Measurements from ENCODE around the gene SND1. TPM values are rescaled to one million over a fixed set of nuclear protein-coding genes. Genes with fewer than 3 reads are reported as not detected.

The SND1 gene
- total RNA-seq, 2 experiments from 2014 or later, result 193 to 214 TPM

- POLR2A ChIA-PET, result no interaction called here
- Mint-ChIP-seq H3K4me1 (peaks cover 13% of the 10 kb centered on the region), H3K27me3 (no peaks in the 10 kb centered on the region), H3K9me3 (ENCODE audit: low read depth) (no peaks in the 10 kb centered on the region), H3K27ac (no peak overlapping the region), H3K36me3 (ENCODE audit: low read depth) (no peaks in the 10 kb centered on the region), H3K4me3 (no peak overlapping the region)
- CTCF ChIA-PET, result interaction anchor here (0.9 kb wide), 1 partner anchor 18 kb away, joined by 3 read pairs; no protein-coding TSS in a partner anchor
- no peak for ATAC-seq
- intact Hi-C loops (cut with DNase I, micrococcal nuclease), result no loop called here
- DNase-seq, result no peak
Observed at GRCh38 chr7:128116740-128117139, 464.7 kb downstream of the SND1 start.

- H3K4me3 Mint-ChIP-seq, result no peak overlapping the region
- intact Hi-C loops (cut with DNase I, micrococcal nuclease), result no loop called here
- H3K27ac Mint-ChIP-seq, result no peak overlapping the region
- ChIA-PET POLR2A (no interaction called here), CTCF (no interaction called here)
- H3K36me3 Mint-ChIP-seq (ENCODE audit: low read depth), result no peaks in the 10 kb centered on the region
- H3K9me3 Mint-ChIP-seq (ENCODE audit: low read depth), result no peaks in the 10 kb centered on the region
- DNase-seq, result no peak
- no peaks in the 10 kb centered on the region for H3K27me3 Mint-ChIP-seq
- ATAC-seq, result no peak
- peaks cover 6% of the 10 kb centered on the region for H3K4me1 Mint-ChIP-seq
Observed at GRCh38 chr7:128117691-128118090, 465.7 kb downstream of the SND1 start.

GRCh38 chr7:128119036-128119435 lies 467.0 kb downstream of the SND1 start:
- H3K27me3 Mint-ChIP-seq, result no peaks in the 10 kb centered on the region
- H3K36me3 Mint-ChIP-seq (ENCODE audit: low read depth), result no peaks in the 10 kb centered on the region

GRCh38 chr7:128120116-128120515 lies 468.1 kb downstream of the SND1 start:
- H3K4me3 Mint-ChIP-seq, result no peak overlapping the region
- H3K36me3 Mint-ChIP-seq (ENCODE audit: low read depth), result no peaks in the 10 kb centered on the region
- POLR2A ChIA-PET, result no interaction called here
- H3K9me3 Mint-ChIP-seq (ENCODE audit: low read depth), result no peaks in the 10 kb centered on the region
- H3K4me1 Mint-ChIP-seq, result peaks cover 11% of the 10 kb centered on the region
- no peak for DNase-seq
- intact Hi-C loops (cut with DNase I, micrococcal nuclease), result no loop called here
- H3K27me3 Mint-ChIP-seq, result no peaks in the 10 kb centered on the region
- H3K27ac Mint-ChIP-seq, result no peak overlapping the region
- no peak for ATAC-seq
- CTCF ChIA-PET, result no interaction called here

More at GRCh38 chr7:128119036-128119435, 467.0 kb downstream of the SND1 start:
- Mint-ChIP-seq H3K4me1 (peaks cover 6% of the 10 kb centered on the region), H3K4me3 (no peak overlapping the region), H3K9me3 (ENCODE audit: low read depth) (no peaks in the 10 kb centered on the region), H3K27ac (no peak overlapping the region)
- DNase-seq (no peak), ATAC-seq (no peak)
- POLR2A ChIA-PET, result no interaction called here
- CTCF ChIA-PET, result no interaction called here
- intact Hi-C loops (cut with DNase I, micrococcal nuclease), result no loop called here

- H3K4me3 Mint-ChIP-seq, result no peak overlapping the region
- no peak for ATAC-seq
- H3K36me3 Mint-ChIP-seq (ENCODE audit: low read depth), result no peaks in the 10 kb centered on the region
- POLR2A ChIA-PET, result no interaction called here
- CTCF ChIA-PET, result interaction anchor here (1.0 kb wide), 1 partner anchor 10 kb away, joined by 4 read pairs; no protein-coding TSS in a partner anchor
- no peak overlapping the region for H3K27ac Mint-ChIP-seq
- H3K27me3 Mint-ChIP-seq, result no peaks in the 10 kb centered on the region
- no peak for DNase-seq
- H3K4me1 Mint-ChIP-seq, result peaks cover 12% of the 10 kb centered on the region
- H3K9me3 Mint-ChIP-seq (ENCODE audit: low read depth), result no peaks in the 10 kb centered on the region
- intact Hi-C loops (cut with DNase I, micrococcal nuclease), result no loop called here
Observed at GRCh38 chr7:128120976-128121490, 469.0 kb downstream of the SND1 start.

GRCh38 chr7:128121711-128122530 lies 469.9 kb downstream of the SND1 start:
- Mint-ChIP-seq H3K27ac (no peak overlapping the region), H3K9me3 (ENCODE audit: low read depth) (no peaks in the 10 kb centered on the region), H3K4me3 (no peak overlapping the region), H3K27me3 (no peaks in the 10 kb centered on the region), H3K4me1 (peaks cover 12% of the 10 kb centered on the region), H3K36me3 (ENCODE audit: low read depth) (no peaks in the 10 kb centered on the region)
- intact Hi-C loops (cut with DNase I, micrococcal nuclease), result no loop called here
- CTCF ChIA-PET, result interaction anchor here (1.0 kb wide), 1 partner anchor 11 kb away, joined by 4 read pairs; no protein-coding TSS in a partner anchor
- POLR2A ChIA-PET, result no interaction called here
- DNase-seq (no peak), ATAC-seq (no peak)

- Mint-ChIP-seq H3K9me3 (ENCODE audit: low read depth) (no peaks in the 10 kb centered on the region), H3K27me3 (no peaks in the 10 kb centered on the region), H3K36me3 (ENCODE audit: low read depth) (no peaks in the 10 kb centered on the region), H3K4me3 (no peak overlapping the region), H3K4me1 (peaks cover 12% of the 10 kb centered on the region), H3K27ac (no peak overlapping the region)
- DNase-seq, result no peak
- CTCF ChIA-PET, result interaction anchor here (0.6 to 1.5 kb wide), 5 partner anchors 13 to 478 kb away, joined by 3 to 6 read pairs (median 4); no protein-coding TSS in a partner anchor
- ATAC-seq, result no peak
- POLR2A ChIA-PET, result no interaction called here
- intact Hi-C loops (cut with DNase I, micrococcal nuclease), result no loop called here
Observed at GRCh38 chr7:128122576-128123290, 470.7 kb downstream of the SND1 start.

GRCh38 chr7:128123291-128124037 lies 471.5 kb downstream of the SND1 start:
- H3K36me3 Mint-ChIP-seq (ENCODE audit: low read depth), result no peaks in the 10 kb centered on the region
- ChIA-PET CTCF (interaction anchor here (0.6 to 1.5 kb wide), 6 partner anchors 12 to 479 kb away, joined by 3 to 6 read pairs (median 4); no protein-coding TSS in a partner anchor), POLR2A (interaction anchor here (0.6 kb wide), 1 partner anchor 11 kb away, joined by 3 read pairs; no protein-coding TSS in a partner anchor)
- ATAC-seq, result no peak
- no peak for DNase-seq
- peaks cover 10% of the 10 kb centered on the region for H3K4me1 Mint-ChIP-seq
- no peaks in the 10 kb centered on the region for H3K9me3 Mint-ChIP-seq (ENCODE audit: low read depth)
- H3K27ac Mint-ChIP-seq, result no peak overlapping the region
- H3K4me3 Mint-ChIP-seq, result no peak overlapping the region
- intact Hi-C loops (cut with DNase I, micrococcal nuclease), result no loop called here
- no peaks in the 10 kb centered on the region for H3K27me3 Mint-ChIP-seq

- Mint-ChIP-seq H3K36me3 (ENCODE audit: low read depth) (no peaks in the 10 kb centered on the region), H3K27me3 (no peaks in the 10 kb centered on the region), H3K4me3 (no peak overlapping the region), H3K9me3 (ENCODE audit: low read depth) (no peaks in the 10 kb centered on the region), H3K4me1 (peaks cover 9% of the 10 kb centered on the region), H3K27ac (no peak overlapping the region)
- intact Hi-C loops (cut with DNase I, micrococcal nuclease), result no loop called here
- ATAC-seq, result peak; percentile 53
- ChIA-PET POLR2A (interaction anchor here (0.5 kb wide), 1 partner anchor 36 kb away, joined by 8 read pairs; no protein-coding TSS in a partner anchor), CTCF (interaction anchor here (0.6 to 1.8 kb wide), 3 partner anchors 11 to 55 kb away, joined by 3 to 8 read pairs (median 4); no protein-coding TSS in a partner anchor)
- no peak for DNase-seq
Observed at GRCh38 chr7:128124786-128125185, 472.8 kb downstream of the SND1 start.

- Mint-ChIP-seq H3K27ac (no peak overlapping the region), H3K9me3 (ENCODE audit: low read depth) (no peaks in the 10 kb centered on the region), H3K27me3 (no peaks in the 10 kb centered on the region), H3K4me1 (peaks cover 9% of the 10 kb centered on the region), H3K36me3 (ENCODE audit: low read depth) (no peaks in the 10 kb centered on the region), H3K4me3 (no peak overlapping the region)
- POLR2A ChIA-PET, result no interaction called here
- no peak for DNase-seq
- ATAC-seq, result no peak
- CTCF ChIA-PET, result interaction anchor here (0.9 to 1.8 kb wide), 2 partner anchors 10 to 418 kb away, joined by 3 to 8 read pairs; no protein-coding TSS in a partner anchor
- intact Hi-C loops (cut with DNase I, micrococcal nuclease), result no loop called here
Observed at GRCh38 chr7:128125816-128126215, 473.8 kb downstream of the SND1 start.

GRCh38 chr7:128128401-128128800 lies 476.4 kb downstream of the SND1 start:
- H3K4me1 Mint-ChIP-seq, result peaks cover 6% of the 10 kb centered on the region
- ATAC-seq (no peak), DNase-seq (no peak)
- H3K9me3 Mint-ChIP-seq (ENCODE audit: low read depth), result no peaks in the 10 kb centered on the region
- ChIA-PET CTCF (interaction anchor here (0.7 to 2.7 kb wide), 3 partner anchors 9 to 890 kb away, joined by 4 to 12 read pairs (median 11); no protein-coding TSS in a partner anchor), POLR2A (no interaction called here)
- H3K4me3 Mint-ChIP-seq, result no peak overlapping the region
- no peak overlapping the region for H3K27ac Mint-ChIP-seq
- H3K27me3 Mint-ChIP-seq, result peaks cover 5% of the 10 kb centered on the region
- no peaks in the 10 kb centered on the region for H3K36me3 Mint-ChIP-seq (ENCODE audit: low read depth)
- intact Hi-C loops (cut with DNase I, micrococcal nuclease), result no loop called here
